HG02870 (cell line): ENCODE data around the gene ZNF768.
A peak's percentile ranks its signal among the peaks of the same experiment; 100 is the strongest.

Experiments
- ATAC-seq: cut with Tn5 transposase; IDR thresholded peaks from one replicate; pipeline ENCODE4 v1.9.1; 2021; ENCODE audit warnings: mild to moderate bottlenecking, moderate library complexity; ENCODE audit not compliant: unreplicated experiment

ZNF768 gene

GRCh38 chr16:30526137-30526822 is at the start of gene ZNF768:
TSS of gene ZNF768 (minus strand) at chr16:30526566. CDS start at chr16:30526413, 153 bp downstream.
- peak; percentile 22 for ATAC-seq

- no peak for ATAC-seq
These were observed 48.3 kb upstream of the ZNF768 start for GRCh38 chr16:30574678-30575077.

GRCh38 chr16:30571445-30572322 is 45.3 kb upstream of the ZNF768 start, which contains the start of gene ZNF688:
TSS of gene ZNF688 (minus strand) at chr16:30571714. CDS start at chr16:30571629, 85 bp downstream.
- ATAC-seq, result peak; percentile 76

GRCh38 chr16:30570636-30571444 is 44.5 kb upstream of the ZNF768 start:
- no peak for ATAC-seq

GRCh38 chr16:30569746-30570635 is 43.6 kb upstream of the ZNF768 start:
- ATAC-seq, result no peak

- ATAC-seq, result no peak
These were observed 42.9 kb upstream of the ZNF768 start for GRCh38 chr16:30569281-30569680.

GRCh38 chr16:30567991-30568638 is 41.7 kb upstream of the ZNF768 start:
- no peak for ATAC-seq

- no peak for ATAC-seq
These were observed 41.0 kb upstream of the ZNF768 start for GRCh38 chr16:30567160-30567990.

GRCh38 chr16:30566531-30566930 is 40.2 kb upstream of the ZNF768 start:
- no peak for ATAC-seq

GRCh38 chr16:30565984-30566383 is 39.6 kb upstream of the ZNF768 start:
- no peak for ATAC-seq

- no peak for ATAC-seq
These were observed 39.2 kb upstream of the ZNF768 start for GRCh38 chr16:30565526-30565925.

GRCh38 chr16:30562021-30562420 is 35.7 kb upstream of the ZNF768 start:
- ATAC-seq, result no peak

GRCh38 chr16:30561089-30561816 is 34.9 kb upstream of the ZNF768 start:
- ATAC-seq, result no peak

- no peak for ATAC-seq
These were observed 33.3 kb upstream of the ZNF768 start for GRCh38 chr16:30559690-30560089.

GRCh38 chr16:30558789-30559377 is 32.5 kb upstream of the ZNF768 start:
- ATAC-seq, result no peak

GRCh38 chr16:30557957-30558788 is 31.8 kb upstream of the ZNF768 start, which contains the start of gene ZNF764:
TSS of gene ZNF764 (minus strand) at chr16:30558374. CDS start at chr16:30558182, 192 bp downstream.
- ATAC-seq, result peak; percentile 90

GRCh38 chr16:30557707-30557956 is 31.3 kb upstream of the ZNF768 start:
- ATAC-seq, result no peak
